Measurements from ENCODE around the gene CEP85L.

GRCh38 chr6:118672678-118673077 is 21.3 kb upstream of the CEP85L start:
- TF ChIP-seq CTCF (IDR thresholded peaks at IDR 0.05) (no peak), POLR2A (IDR thresholded peaks at IDR 0.05) (no peak)
